K562 (cell line): Measurements from ENCODE around the gene NME7.

Experiments used
- EHMT2 ChIP-seq: fragments of 450-650 bp; IDR thresholded peaks from 2 replicates; pipeline ENCODE4 v1.6.1; 2018; ENCODE audit warnings: antibody characterized with exemption
- FOXJ3 ChIP-seq: sonication (generic); formaldehyde crosslinking; IDR thresholded peaks from 2 replicates; pipeline ENCODE4 v1.4.0; 2020; ENCODE audit warnings: mild to moderate bottlenecking, missing genetic modification reagents
- TF ChIP-seq, protein P1 (sequence below): IDR thresholded peaks from 2 replicates; pipeline ENCODE4 v1.6.1; 2012; ENCODE audit warnings: low read depth, low read length, improper control_type of control experiment, borderline replicate concordance

DNA sequence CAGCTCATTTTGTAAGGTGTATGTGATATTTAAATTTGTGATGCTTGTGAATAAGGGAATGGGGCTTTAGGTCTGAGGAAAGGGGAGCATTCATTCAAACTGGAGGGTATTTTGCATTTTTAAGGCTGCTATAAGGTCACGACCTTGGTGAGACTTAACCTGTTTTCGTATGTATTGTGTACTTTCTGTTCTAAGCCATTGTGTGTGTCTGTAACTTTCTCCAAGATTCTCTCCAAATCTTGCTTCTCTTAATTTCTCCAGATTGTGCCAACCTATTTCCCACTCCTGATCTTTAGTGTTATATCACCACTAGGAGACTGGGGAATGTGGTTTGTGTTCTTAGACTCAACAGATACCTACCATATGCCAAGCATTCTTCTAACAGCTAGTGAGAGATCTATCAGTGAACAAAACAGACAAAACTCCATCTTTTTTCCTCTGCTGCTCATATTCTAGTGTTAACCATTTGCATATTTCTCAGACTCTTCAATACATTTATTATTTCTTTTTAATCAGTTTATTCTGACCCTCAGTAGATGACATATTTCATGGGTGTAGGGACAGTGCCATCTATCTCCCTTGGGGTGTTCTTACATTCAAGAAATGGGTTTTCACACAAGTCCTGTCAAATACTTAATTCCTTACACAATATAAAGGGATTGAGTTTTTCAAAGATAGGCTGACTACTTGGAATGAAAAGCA lies 233.6 kb downstream of the NME7 start:
- TF ChIP-seq, protein P1, sequence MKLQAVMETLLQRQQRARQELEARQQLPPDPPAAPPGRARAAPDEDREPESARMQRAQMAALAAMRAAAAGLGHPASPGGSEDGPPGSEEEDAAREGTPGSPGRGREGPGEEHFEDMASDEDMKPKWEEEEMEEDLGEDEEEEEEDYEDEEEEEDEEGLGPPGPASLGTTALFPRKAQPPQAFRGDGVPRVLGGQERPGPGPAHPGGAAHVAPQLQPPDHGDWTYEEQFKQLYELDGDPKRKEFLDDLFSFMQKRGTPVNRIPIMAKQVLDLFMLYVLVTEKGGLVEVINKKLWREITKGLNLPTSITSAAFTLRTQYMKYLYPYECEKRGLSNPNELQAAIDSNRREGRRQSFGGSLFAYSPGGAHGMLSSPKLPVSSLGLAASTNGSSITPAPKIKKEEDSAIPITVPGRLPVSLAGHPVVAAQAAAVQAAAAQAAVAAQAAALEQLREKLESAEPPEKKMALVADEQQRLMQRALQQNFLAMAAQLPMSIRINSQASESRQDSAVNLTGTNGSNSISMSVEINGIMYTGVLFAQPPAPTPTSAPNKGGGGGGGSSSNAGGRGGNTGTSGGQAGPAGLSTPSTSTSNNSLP: no peak
- no peak for TF ChIP-seq FOXJ3
- TF ChIP-seq EHMT2: no peak
